Adrenal gland (tissue), 12 donors: ENCODE measurements around the gene PLSCR3. TPM values are rescaled to one million over a fixed set of nuclear protein-coding genes. Genes with fewer than 3 reads are reported as not detected.

Experiments
- DNase-seq, 7 donors: peaks; one replicate each; pipeline ENCODE4 v3.0.0-alpha.2; 2019 to 2020
- H3K27ac ChIP-seq, 5 donors: fragments of 200-600 bp; sonication (generic) in 4 of 5; 1 replicate in 3 of 5; 2 replicates in 2 of 5; pipeline versions ENCODE4 v1.5.1 to v1.8.0; 2016 to 2020; ENCODE audit warnings: mild to moderate bottlenecking in 1 of 5
- H3K27me3 ChIP-seq: fragments of 200-600 bp; 2 replicates; pipeline ENCODE4 v1.8.0; 2021
- H3K36me3 ChIP-seq, 2 donors: fragments of 200-600 bp; replicated peaks in 1 of 2; 1 replicate in 1 of 2; 2 replicates in 1 of 2; pipeline versions ENCODE4 v1.5.1 to v1.8.0; 2018 to 2022
- H3K4me1 ChIP-seq, 2 donors: fragments of 200-600 bp; replicated peaks in 1 of 2; 1 replicate in 1 of 2; 2 replicates in 1 of 2; pipeline versions ENCODE4 v1.5.1 to v1.8.0; 2018 to 2021
- H3K4me3 ChIP-seq, 4 donors: fragments of 200-600 bp; sonication (generic) in 3 of 4; one replicate each; pipeline ENCODE4 v1.5.1; 2016 to 2018
- H3K9me3 ChIP-seq, 3 donors: fragments of 200-600 bp; sonication (generic) in 1 of 3; replicated peaks in 1 of 3; 1 replicate in 2 of 3; 2 replicates in 1 of 3; pipeline versions ENCODE4 v1.5.1 to v1.8.0; 2016 to 2021
- POLR2A ChIP-seq, 2 donors: fragments of 450-650 bp; IDR thresholded peaks; one replicate each; pipeline ENCODE4 v1.6.1; 2017; ENCODE audit warnings: antibody characterized with exemption in 2 of 2, mild to moderate bottlenecking in 2 of 2, moderate library complexity in 1 of 2
- WGBS, 4 donors: extraction: QIAGEN DNeasy Blood & Tissue Kit in 2 of 4; methylation state at CpG; one replicate each; pipeline versions ENCODE4 v1.1.5 to v1.1.7; 2013 to 2017; 5-methylcytosine and 5-hydroxymethylcytosine counted together
- intact Hi-C, 2 donors: fragments of 100-400 bp; cut with DNase I; formaldehyde crosslinking; loops; one replicate each; pipeline versions ENCODE4 v1.14.1 to v1.15.0; 2022 to 2023
- polyA plus RNA-seq, 3 donors: library from polyadenylated mRNA; stranded (reverse); fragments of 200-250 nt in 2 of 3; fragments of 350-450 nt in 1 of 3; fragmentation: Illumina TruSeq in 1 of 3; extraction: RNeasy Lipid Tissue Mini Kit (QIAGEN cat#74804) in 1 of 3; gene quantifications; one replicate each; pipeline ENCODE4 v1.2.3, GENCODE V29; 2013 to 2014
- total RNA-seq, 9 donors: library from RNA; depleted of rRNA in 4 of 9; stranded (reverse); fragments of >200 nt in 4 of 9; fragments of 120-200 nt in 1 of 9; fragmentation: NEBNext Ultra II Directional in 1 of 9; extraction: Animal tissue kit (Norgen Biotek cat#: 25700) in 1 of 9; gene quantifications; one replicate each; pipeline versions ENCODE4 v1.1.0 to v1.2.4, GENCODE V29; 2013 to 2023
- TF ChIP-seq, protein P1 (sequence below), 6 experiments: fragments of 450-650 bp in 4 of 6; fragments of 200-600 bp in 2 of 6; sonication (generic) in 1 of 6; IDR thresholded peaks; 1 replicate in 5 of 6; 2 replicates in 1 of 6; pipeline versions ENCODE4 v1.5.1 to v1.8.0; 2016 to 2021; ENCODE audit warnings: antibody characterized with exemption in 6 of 6, mild to moderate bottlenecking in 2 of 6, moderate library complexity in 1 of 6
- donor health status: healthy with polysubstance abuse.
- donor health status: Bipolar disorder and iron deficiency.
- donor health status: DM: yes; HTN: yes; CAD: no.
- donor health status: DM: no; HTN: no; CAD: no.
- donor health status: DM: no; HTN: no; CAD: no.
- donor health status: DM: yes; HTN: yes; CAD: no.

The PLSCR3 gene
- total and polyA plus RNA-seq, 12 donors: 7.7 to 42.5 (median 27.9) TPM

DNA sequence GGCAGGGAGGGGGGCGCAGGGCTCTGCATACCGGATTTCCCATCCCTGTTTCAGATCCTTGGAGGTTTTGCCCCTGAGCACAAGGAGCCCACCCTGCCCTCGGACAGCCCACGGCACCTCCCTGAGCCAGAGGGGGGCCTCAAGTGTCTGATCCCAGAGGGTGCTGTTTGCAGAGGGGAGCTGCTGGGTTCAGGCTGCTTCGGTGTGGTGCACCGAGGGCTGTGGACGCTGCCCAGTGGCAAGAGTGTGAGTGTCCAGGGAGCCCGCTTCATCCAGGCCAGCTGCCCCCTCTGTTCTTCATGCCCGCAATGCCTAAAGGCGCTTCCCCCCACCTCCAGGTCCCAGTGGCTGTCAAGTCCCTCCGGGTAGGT is 11.0 kb downstream of the PLSCR3 start:
- Histone ChIP-seq H3K4me1 (peaks cover 6 to 26% of the 10 kb centered on the region in 2 donors), H3K27me3 (peaks cover 6% of the 10 kb centered on the region), H3K27ac (no peak overlapping the region), H3K36me3 (no peaks in the 10 kb centered on the region), H3K9me3 (no peaks in the 10 kb centered on the region), H3K4me3 (peak overlapping the region in 2 of 4 donors; percentile 19 to 49)
- intact Hi-C loops: no loop called here
- TF ChIP-seq, protein P1, sequence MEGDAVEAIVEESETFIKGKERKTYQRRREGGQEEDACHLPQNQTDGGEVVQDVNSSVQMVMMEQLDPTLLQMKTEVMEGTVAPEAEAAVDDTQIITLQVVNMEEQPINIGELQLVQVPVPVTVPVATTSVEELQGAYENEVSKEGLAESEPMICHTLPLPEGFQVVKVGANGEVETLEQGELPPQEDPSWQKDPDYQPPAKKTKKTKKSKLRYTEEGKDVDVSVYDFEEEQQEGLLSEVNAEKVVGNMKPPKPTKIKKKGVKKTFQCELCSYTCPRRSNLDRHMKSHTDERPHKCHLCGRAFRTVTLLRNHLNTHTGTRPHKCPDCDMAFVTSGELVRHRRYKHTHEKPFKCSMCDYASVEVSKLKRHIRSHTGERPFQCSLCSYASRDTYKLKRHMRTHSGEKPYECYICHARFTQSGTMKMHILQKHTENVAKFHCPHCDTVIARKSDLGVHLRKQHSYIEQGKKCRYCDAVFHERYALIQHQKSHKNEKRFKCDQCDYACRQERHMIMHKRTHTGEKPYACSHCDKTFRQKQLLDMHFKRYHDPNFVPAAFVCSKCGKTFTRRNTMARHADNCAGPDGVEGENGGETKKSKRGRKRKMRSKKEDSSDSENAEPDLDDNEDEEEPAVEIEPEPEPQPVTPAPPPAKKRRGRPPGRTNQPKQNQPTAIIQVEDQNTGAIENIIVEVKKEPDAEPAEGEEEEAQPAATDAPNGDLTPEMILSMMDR (IDR thresholded peaks at IDR 0.05): no peak
- no peak for TF ChIP-seq POLR2A (IDR thresholded peaks at IDR 0.05)
- DNase-seq: no peak
- WGBS, 4 donors: 53 to 83% (median 77%) methylated on average over 2 to 11 of the region's 11 CpGs; no CpG with 5 or more reads in 1 of the 4 donors

GRCh38 chr17:7382901-7383300 is 11.4 kb downstream of the PLSCR3 start:
- peaks cover 6% of the 10 kb centered on the region for H3K27me3 ChIP-seq
- WGBS, 4 donors: 85 to 92% (median 89%) methylated on average over 10 of the region's 10 CpGs
- H3K36me3 ChIP-seq: no peaks in the 10 kb centered on the region
- H3K4me1 ChIP-seq: peaks cover 6 to 26% of the 10 kb centered on the region in 2 donors
- H3K4me3 ChIP-seq: no peak overlapping the region
- H3K9me3 ChIP-seq: no peaks in the 10 kb centered on the region
- intact Hi-C loops: no loop called here
- TF ChIP-seq, protein P1 (IDR thresholded peaks at IDR 0.05): no peak
- TF ChIP-seq POLR2A (IDR thresholded peaks at IDR 0.05): no peak
- DNase-seq: no peak
- no peak overlapping the region for H3K27ac ChIP-seq

DNA sequence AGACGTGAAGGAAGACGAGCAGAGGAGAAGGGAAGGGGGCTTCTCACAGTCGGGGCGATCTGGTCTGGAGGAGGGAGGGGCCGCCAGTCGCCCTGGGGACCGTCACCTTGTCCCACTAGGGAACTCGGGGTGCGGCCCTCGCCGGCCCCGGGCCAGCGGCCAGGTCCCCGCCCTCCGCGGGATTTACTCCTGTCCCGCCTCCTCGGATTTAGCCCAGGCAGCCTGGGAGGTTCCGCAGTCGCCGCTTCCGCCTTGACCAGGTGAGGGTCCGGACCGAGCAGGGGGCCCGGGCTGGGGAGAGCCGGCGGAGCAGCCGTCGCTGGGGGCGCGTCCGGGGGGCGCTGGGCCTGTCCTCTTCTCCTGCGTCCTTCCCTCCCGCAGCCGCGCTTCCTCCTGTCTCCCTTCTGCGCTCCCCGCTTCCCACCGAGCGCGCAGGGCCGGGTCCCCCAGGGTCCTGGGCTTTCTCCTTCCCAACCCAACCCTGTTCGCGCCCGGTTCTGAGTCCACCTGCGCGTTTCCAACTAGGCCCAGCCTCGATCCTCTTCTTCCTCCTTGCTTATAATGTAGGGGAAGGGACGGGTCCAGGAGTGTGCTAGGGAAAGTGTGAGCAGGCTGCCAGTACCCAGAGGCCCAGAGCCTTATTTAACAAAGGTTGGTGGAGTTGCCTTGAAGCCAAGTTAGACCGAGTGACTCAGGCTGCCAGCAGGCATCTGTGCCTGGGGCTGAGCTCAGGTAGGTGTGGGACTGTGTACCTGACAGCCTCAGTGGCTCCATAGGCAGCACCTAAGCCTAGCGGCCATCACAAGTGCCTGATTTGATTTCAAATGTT is 13.3 kb downstream of the PLSCR3 start, which contains the start of gene TNK1:
TSS of gene TNK1 (plus strand) at position 235 of the 829 bp plus-strand sequence. CDS start 1,838 bp downstream, outside the sequence.
- peak in 2 of 7 donors; percentile 26 to 47 for DNase-seq
- intact Hi-C loops: no loop called here
- H3K27ac ChIP-seq: peak within 1 kb of the TSS in 1 of 5 donors; percentile 40

GRCh38 chr17:7380321-7380720 is 14.0 kb downstream of the PLSCR3 start:
- TF ChIP-seq, protein P1 (IDR thresholded peaks at IDR 0.05): no peak
- no peak for TF ChIP-seq POLR2A (IDR thresholded peaks at IDR 0.05)
- Histone ChIP-seq H3K4me3 (peak overlapping the region in 1 of 4 donors; percentile 54), H3K27ac (peak overlapping the region in 1 of 5 donors; percentile 40), H3K27me3 (peaks cover 6% of the 10 kb centered on the region), H3K4me1 (peaks cover 6 to 26% of the 10 kb centered on the region in 2 donors), H3K9me3 (no peaks in the 10 kb centered on the region), H3K36me3 (no peaks in the 10 kb centered on the region)
- WGBS, 4 donors: 20 to 23% (median 21%) methylated on average over 2 to 7 of the region's 7 CpGs
- DNase-seq: peak in 6 of 7 donors; percentile 46 to 79 (median 72)
- intact Hi-C loops: no loop called here

More for the DNA sequence above, 13.3 kb downstream of the PLSCR3 start, which contains the start of gene TNK1:
- no peak for TF ChIP-seq POLR2A (IDR thresholded peaks at IDR 0.05)
- TF ChIP-seq, protein P1 (IDR thresholded peaks at IDR 0.05): no peak
- Histone ChIP-seq H3K9me3 (no peaks in the 10 kb centered on the region), H3K27me3 (peaks cover 6% of the 10 kb centered on the region), H3K4me3 (peak within 1 kb of the TSS in 2 of 4 donors; percentile 8 to 54), H3K36me3 (no peaks in the 10 kb centered on the region), H3K4me1 (peaks cover 6 to 26% of the 10 kb centered on the region in 2 donors)
- 5 to 11% (median 9%) methylated on average over 21 to 52 of the region's 52 CpGs for WGBS, 4 donors
